HL-60/S4 treated with phorbol 12-myristate 13-acetate at 8.2 ng/mL for 4 days and 3 days (cell line): ENCODE data around the gene SLC6A18.

Source experiments
- in situ Hi-C: fragments of 300-500 bp; cut with MboI; formaldehyde crosslinking; loops from 2 replicates; pipeline ENCODE4 v1.15.0; 2022; ENCODE audit warnings: low sequenced_read_pairs

Gene SLC6A18

DNA sequence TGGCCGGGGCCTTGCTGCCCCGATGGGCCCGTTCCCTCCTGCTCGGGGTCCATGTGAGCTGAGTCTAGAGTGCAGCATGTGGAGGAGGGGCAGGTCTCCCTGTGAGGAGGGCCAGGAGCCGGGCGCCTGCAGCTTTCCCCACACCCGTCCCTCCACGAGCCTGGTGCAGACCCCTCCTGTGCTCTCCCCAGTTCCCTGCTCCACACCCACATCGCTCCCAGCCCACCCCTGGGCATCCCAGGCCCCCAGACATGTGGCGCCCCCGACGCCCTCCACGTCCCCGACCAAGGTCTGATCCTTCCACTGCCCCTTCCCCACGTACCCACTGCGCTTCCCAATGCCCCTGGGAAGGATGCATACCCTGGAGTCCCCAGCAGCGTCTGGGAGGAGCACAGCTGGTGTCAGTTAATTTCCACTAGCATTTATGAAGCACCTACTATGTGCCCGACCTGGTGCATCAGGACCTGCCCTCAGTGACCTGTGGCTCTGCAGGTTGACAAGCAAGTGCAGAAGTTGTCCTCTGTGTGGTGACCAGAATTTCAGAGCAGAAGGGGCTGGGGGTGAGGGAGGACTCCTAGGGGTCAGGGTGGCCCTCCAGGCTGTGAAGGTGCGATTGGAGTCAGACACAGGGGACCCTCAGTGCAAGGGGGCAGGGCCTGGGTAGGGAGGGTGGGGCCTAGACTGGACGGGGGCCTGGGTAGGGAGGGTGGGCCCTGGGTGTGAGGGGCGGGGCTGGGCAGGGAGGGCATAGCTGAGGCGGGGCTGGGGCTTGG lies 10.8 kb upstream of the SLC6A18 start:
- in situ Hi-C loops = no loop called here

DNA sequence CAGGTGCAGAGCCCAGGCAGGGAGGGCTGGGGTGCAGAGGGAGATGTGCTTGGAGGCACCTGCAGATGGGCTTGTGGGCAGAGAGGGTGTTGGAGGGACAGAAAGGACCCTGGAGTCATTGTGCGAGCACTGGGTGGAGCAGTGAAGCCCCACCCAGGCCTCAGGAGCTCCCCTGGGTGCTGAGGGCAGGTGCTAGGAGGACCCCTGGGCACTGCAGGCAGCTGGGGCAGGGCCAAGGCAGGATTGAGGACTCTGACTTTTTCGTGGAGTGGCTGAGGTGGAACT lies 10.3 kb upstream of the SLC6A18 start:
- in situ Hi-C loops = no loop called here

DNA sequence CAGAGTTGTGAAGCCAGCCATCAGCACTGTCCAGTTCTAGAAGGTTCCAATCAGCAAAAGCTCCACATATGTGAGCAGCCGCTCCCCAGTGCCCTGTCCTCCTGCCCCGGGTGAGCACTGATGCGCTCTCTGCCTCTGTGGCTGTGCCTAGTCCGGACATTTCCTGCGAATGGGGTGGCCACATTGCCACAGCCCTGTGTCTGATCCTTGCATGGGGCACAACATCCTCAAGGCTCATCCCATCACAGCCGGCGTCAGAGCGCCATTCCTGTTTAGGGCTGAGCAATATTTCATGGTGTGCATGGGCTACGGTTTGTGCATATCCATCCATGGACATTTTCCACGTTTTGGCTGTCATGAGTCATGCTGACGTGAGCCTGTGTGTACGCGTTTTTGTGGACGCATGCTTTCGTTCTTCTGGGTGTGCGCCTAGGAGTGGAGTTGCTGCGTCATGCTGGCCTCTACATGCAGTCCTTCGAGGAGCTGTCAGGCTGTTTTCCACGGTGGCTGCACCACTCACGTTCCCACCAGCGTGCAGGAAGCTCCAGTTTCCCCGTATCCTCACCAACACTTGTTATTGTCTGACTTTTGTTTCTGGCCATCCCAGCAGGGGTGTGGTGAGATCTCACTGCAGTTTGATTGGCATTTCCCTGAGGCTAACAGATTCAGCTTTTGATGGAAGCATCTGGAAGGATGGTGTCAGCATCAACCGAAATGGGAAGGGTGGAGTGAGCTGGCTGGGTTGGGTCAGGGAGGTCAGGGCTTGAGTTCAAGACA lies 9.7 kb upstream of the SLC6A18 start:
- in situ Hi-C loops = no loop called here

DNA sequence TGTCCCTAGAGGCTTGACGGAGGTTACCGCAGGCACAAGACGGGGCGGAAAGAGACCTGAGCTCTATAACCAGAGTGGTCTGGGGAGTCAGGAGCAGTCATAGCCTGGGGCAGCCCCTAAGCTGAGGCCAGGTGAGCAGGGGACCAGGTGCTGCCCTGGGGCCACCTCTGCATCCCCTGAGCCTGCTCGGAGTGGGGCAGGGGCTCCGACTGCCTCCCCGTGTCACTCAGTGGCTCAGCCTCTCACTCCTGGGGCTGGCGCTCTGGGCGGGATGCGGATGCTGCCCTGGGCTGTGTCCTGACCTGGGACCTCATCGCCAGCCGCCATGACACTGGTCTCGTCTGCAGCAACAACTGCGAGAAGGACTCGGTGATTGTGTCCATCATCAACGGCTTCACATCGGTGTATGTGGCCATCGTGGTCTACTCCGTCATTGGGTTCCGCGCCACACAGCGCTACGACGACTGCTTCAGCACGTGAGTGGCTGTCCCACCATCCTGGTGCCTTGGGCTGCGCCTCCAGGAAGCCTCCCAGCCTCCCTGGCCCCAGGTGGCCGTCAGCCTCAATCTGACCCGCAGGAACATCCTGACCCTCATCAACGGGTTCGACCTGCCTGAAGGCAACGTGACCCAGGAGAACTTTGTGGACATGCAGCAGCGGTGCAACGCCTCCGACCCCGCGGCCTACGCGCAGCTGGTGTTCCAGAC lies 8.8 kb upstream of the SLC6A18 start:
- in situ Hi-C loops = no loop called here

DNA sequence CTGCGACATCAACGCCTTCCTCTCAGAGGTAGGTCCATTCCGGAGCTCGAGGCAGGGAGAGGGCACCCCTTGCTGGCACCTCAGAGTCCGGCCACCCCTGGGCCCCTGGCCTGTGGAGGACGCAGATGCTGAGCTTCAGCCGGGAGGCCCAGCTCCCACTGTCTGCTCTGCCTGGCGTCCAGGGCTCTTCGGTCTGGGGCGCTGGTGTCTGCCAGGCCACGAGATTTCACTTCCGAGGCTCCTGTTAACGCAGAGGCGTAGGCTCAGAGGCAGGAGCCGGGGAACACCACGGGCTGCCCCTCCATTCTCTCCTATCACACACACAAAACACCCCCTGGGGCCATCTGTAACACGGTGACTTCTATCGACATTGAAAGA lies 8.3 kb upstream of the SLC6A18 start:
- in situ Hi-C loops = no loop called here

DNA sequence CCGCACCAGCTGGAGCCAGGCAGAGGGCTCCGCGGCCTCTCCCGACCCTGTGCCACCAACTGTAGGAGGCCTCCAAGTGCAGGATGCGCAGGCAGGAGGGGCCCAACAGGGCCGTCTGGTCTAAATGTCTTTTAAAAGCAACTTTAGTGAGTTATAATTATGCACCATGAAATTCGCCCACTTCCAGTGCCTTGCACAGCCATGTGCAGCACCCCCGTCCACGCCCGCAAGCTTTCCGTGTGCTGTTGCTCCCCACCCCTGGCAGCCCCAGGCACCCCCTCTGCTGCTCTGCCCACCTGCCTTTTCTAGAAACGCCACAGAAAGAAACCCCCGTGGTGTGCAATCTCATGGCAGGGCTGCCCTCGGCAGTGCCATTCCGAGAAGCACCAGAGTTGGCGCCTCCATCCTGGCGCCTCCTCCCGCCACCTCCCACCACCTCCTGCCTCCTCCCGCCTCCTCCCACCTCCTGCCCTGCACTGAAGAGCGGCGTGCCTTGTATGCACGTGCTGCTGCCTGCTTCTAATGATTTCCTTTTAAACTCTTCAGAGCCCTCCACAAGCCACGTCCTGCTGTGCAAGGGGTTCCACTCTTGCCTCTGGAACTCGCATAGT lies 7.5 kb upstream of the SLC6A18 start:
- in situ Hi-C loops = no loop called here

DNA sequence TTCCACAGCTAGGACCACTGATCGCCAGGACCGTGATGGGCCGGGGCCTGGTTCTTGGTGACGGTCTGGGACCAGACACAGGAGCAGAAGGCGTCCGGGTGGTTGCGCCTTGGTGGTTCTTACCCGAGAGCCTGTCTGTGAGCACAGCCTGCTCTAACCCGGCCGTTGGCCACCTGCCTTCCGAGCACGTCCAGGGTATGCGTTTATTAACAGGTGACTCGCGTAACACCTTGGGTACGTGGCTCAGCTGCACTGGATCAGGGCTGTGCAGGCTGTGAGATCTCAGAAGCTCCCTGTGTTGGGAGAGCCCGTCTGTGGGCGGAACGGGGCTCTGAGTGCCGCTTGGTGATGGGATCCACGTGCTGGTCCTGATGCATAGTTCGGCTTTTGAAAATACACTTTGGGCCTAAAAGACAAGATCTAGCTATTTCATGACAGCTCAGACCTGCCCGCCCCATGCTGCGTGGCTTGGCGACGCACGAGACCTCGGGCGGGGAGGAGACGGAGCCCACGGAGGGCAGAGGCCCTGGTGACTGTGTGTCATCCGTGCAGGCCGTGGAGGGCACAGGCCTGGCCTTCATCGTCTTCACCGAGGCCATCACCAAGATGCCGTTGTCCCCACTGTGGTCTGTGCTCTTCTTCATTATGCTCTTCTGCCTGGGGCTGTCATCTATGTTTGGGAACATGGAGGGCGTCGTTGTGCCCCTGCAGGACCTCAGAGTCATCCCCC lies 6.7 kb upstream of the SLC6A18 start:
- in situ Hi-C loops = no loop called here

DNA sequence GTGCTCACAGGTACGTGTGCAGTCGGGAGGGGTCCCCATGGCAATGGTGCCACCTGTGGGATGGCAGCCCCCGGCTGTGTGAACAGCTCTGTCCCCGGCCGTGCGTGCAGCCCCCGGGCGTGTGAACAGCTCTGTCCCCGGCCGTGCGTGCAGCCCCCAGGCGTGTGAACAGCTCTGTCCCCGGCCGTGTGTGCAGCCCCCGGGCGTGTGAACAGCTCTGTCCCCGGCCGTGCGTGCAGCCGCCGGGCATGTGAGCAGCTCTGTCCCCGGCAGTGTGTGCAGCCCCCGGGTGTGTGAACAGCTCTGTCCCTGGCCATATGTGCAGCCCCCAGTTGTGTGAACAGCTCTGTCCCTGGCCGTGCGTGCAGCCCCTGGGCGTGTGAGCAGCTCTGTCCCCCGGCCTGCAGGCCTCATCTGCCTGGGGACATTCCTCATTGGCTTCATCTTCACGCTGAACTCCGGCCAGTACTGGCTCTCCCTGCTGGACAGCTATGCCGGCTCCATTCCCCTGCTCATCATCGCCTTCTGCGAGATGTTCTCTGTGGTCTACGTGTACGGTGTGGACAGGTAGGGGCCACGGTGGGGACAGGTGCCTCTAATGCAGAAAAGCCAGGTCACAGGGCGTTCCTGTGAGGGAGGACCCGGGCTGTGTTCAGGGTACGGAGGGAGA lies 5.9 kb upstream of the SLC6A18 start:
- in situ Hi-C loops = no loop called here

DNA sequence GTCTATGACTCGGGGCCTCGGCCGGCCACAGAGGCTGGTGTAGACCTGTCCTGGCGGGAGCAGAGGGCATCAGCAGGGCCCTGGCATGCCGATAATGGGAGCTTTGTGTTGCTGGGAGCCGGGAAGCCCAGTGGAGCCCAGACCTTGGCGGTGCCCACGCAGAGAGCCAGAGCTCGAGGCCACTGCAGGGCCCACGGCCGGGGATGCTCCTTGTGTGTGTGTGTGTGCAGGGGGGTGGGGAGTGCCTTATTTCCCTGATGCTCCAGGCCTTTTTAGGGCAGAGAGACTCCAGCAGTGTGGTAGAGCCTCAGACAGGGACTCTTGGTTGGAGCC lies 5.4 kb upstream of the SLC6A18 start:
- in situ Hi-C loops = no loop called here

DNA sequence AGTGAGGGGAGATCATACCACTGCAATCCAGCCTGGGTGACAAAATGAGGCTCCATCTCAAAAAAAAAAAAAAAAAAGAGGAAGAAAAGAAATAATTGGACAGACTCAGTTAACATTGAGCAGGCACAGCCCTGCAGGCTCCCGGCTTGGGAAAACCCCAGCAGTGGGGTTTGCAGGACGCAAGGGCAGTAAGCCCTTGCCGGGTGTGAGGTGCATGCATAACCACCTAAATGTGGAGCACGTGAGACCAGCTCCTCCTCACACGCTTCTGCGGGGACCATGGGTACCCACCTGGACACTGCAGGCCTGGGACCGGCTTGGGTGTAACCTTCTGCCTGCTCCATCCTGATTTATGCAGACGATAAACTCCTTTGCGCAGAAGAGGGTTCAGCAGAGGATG lies 4.8 kb upstream of the SLC6A18 start:
- in situ Hi-C loops = no loop called here

DNA sequence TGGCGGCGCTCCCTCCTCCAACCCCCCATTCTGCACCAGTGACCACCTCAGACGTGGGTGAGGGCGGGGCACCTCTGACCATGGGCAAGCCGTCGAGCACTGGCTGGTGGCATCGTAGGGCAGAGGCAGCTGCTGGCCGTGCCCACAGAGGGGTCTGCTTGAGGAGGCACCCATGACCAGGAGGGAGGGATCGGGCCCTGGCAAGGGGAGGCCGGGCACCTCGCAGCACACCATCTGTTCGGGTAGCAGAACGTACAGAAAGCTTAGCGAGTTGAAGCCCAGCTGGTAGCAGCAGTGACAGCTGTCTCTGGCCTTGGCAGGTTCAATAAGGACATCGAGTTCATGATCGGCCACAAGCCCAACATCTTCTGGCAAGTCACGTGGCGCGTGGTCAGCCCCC lies 4.3 kb upstream of the SLC6A18 start:
- in situ Hi-C loops = no loop called here

DNA sequence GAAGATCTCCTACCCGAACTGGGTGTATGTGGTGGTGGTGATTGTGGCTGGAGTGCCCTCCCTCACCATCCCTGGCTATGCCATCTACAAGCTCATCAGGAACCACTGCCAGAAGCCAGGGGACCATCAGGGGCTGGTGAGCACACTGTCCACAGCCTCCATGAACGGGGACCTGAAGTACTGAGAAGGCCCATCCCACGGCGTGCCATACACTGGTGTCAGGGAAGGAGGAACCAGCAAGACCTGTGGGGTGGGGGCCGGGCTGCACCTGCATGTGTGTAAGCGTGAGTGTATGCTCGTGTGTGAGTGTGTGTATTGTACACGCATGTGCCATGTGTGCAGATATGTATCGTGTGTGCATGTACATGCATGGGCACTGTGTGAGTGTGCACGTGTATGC lies 3.5 kb upstream of the SLC6A18 start:
- in situ Hi-C loops = no loop called here

DNA sequence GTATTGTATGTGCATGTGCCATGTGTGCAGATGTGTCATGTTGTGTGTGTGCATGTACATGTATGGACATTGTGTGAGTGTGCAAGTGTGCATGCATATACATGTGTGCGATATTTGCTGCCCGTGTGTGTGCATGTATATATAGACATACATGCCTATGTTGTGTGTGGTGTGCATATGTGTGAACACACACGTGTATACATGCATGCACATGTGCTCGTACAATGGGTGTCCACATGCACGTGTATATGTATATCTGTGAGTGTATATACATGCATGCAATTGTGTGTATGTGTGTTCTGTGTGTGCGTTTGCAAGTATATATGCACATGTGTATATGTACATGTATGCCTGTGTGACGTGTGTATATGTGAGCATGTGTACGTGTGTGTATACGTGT lies 3.0 kb upstream of the SLC6A18 start:
- in situ Hi-C loops = no loop called here

DNA sequence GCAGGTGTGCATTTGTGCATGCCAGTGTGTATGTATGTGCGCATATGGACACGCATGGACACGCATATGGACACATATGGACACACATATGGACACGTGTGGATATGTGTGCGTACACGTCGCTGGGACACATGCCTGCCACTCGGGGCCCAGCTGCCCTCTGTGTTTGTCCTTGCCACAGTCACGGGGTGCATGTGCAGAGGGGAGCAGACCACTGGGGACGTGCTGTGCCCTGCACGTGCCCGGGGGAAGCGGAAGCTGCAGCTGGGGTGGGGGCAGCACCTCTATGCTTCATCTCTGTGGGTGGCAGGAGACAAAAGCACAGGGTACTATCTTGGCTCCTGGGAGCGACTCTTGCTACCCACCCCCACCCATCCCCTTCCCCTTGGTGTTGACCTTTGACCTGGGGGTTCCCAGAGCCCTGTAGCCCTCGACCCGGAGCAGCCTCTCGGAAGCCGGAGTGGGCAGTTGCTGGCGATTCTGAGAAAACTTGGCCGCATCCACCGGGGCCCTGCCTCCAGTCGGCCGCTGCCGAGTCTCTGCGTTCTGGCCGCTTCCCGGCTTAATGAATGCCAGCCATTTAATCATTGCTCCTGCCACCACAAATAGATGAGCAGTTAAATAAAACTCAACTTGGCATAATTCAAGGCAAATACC lies 2.4 kb upstream of the SLC6A18 start:
- in situ Hi-C loops = no loop called here

DNA sequence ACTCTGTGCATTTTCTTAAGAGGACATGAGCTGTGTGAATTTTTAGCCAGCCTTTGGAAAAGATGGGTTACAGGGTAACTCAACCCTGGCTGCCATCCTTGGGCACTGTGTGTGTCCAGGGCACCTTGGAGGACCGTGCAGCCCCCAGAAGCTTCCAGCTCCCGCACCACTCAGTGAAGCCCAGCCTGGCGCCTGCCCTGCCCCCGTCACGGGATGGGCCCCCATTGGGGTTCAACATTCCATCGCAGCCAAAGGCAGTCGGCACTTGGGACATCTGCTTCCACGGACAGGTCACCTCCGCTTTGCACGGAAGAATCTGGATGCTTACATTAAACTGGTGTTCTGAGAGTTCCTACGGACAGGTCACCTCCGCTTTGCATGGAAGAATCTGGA lies 1.9 kb upstream of the SLC6A18 start:
- in situ Hi-C loops = no loop called here

DNA sequence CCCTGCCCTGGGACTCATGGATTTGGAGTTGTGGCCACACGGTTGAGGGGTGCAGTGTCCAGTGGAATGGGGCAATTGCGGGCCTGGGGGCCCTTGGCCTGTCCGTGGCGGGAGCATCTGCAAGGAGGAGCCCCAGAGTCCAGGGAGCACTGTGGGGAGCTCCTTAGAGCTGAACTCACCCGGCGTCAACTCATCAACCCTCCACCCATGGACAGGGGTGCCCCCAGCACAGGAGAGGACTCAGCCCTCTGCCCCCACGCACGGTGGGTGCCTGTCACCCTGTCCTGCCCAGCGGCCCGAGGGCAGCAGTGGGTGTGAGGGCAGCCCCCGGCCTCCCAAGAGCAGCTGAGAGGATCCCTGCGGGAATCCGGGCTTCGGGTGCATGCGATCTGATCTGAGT lies 550 bp upstream of the SLC6A18 start:
- in situ Hi-C loops = no loop called here

DNA sequence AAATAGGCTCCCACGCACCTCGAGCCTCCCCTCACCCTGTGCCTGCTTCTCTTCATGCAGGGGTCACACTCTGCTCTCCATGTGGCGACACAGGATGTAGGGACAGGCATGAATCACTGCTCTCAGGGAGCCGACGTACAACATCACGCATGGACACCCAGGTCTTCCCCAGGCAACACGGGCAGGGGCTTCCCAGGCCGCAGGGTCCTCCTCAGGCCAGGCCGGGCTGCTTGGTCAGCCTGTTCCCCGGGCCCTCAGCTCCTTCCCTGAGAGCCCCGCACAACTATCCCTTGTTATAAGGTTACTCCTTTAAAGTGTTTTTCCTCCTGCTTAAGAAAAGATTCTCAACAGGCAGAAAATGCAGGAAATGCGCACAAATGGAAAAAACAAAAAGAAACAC lies 1.1 kb downstream of the SLC6A18 start:
- in situ Hi-C loops = no loop called here

DNA sequence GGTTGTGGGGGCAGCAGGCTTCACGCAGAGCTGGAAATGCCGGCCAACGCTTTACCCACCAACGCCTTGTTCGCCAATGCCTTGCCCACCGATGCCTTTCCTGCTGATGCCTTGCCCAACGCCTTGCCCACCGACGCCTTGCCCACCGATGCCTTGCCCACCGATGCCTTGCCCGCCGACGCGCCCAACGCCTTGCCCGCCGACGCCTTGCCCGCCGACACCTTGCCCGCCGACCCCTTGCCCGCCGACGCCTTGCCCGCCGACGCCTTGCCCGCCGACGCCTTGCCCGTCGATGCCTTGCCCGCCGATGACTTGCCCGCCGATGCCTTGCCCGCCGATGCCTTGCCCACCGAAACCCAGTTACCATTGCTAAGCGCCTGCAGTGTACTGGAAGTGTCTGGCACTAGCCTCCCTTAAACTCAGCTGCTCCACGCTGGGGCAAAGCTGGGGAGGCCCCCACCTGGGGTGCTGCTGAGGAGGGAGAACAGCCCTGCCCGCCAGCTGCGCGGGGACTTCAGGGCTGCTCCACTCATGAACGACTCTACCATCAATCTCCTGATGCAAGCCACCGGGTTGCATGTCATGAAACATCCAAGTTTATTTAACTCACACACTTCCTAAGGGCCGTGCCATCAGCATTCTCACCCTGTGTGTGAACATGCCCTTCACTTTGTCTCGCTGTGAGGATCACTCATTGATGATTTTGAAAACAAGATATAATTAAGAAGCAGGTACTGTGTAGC lies 1.8 kb downstream of the SLC6A18 start:
- in situ Hi-C loops = no loop called here

DNA sequence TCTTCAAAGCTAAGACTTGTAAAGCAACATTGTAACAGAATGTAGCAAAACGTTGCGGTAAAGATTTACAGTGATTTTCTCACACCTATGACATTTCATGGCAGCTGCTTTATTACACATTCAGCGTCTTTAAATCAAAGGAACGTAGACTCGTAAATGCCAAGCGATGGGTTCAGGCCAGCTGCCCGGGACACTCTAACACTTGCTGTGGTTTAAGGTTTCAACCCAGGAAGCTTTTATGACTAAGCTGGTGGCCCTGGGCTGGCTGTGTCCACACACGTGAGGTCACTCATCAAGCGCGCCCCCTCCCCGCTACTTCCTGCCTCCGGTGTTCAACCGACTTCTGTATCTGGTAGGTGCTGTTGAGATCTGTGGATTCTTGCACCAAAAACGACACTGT lies 2.5 kb downstream of the SLC6A18 start:
- in situ Hi-C loops = no loop called here

DNA sequence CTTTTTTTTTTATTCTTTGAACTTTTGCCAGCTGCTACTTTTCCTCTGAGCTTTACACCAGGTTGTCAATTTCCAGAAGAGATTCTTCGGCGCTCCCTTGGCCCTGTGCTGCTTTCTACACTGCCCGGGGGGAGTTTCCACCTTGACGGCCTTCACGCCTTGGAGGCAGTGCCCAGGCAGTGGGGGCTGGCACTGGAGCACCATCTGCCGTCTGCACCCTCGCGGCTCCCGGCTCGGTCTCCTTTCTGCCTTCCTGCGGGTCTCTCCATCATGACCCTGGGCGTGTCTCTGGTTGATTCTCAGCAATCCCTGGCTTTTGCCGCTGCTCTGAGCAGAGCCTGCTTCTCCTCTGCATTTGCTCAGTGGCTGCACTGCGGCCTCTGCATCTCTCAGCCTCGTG lies 2.9 kb downstream of the SLC6A18 start:
- in situ Hi-C loops = no loop called here
